Activated effector memory CD4-positive, alpha-beta T cell treated with Interleukin-2 at 50 U/mL for 16 hours (primary cell): ENCODE measurements around the gene JAG2.
A peak's percentile ranks its signal among the peaks of the same experiment; 100 is the strongest.

ENCODE experiments used
- DNase-seq: peaks from one replicate; pipeline ENCODE4 v3.0.0-alpha.2; 2020

JAG2 gene

GRCh38 chr14:105108516-105108864 is 60.1 kb downstream of the JAG2 start:
- DNase-seq, result no peak

- no peak for DNase-seq
Measured at GRCh38 chr14:105107781-105108515, 60.6 kb downstream of the JAG2 start.

- DNase-seq, result no peak
Measured at GRCh38 chr14:105107351-105107750, 61.2 kb downstream of the JAG2 start.

- no peak for DNase-seq
Measured at GRCh38 chr14:105105158-105105557, 63.4 kb downstream of the JAG2 start.

GRCh38 chr14:105102893-105103292 is 65.7 kb downstream of the JAG2 start:
- DNase-seq, result no peak

- no peak for DNase-seq
Measured at GRCh38 chr14:105102361-105102870, 66.2 kb downstream of the JAG2 start.

GRCh38 chr14:105100910-105101309 is 67.7 kb downstream of the JAG2 start:
- DNase-seq, result no peak

- DNase-seq, result no peak
Measured at GRCh38 chr14:105099778-105100177, 68.8 kb downstream of the JAG2 start.

- DNase-seq, result no peak
Measured at GRCh38 chr14:105098316-105098715, 70.3 kb downstream of the JAG2 start.

GRCh38 chr14:105097794-105098127 is 70.8 kb downstream of the JAG2 start:
- DNase-seq, result no peak

- no peak for DNase-seq
Measured at GRCh38 chr14:105096206-105096875, 72.2 kb downstream of the JAG2 start.

GRCh38 chr14:105095236-105095805 is 73.3 kb downstream of the JAG2 start:
- DNase-seq, result no peak

- DNase-seq, result no peak
Measured at GRCh38 chr14:105094193-105094907, 74.2 kb downstream of the JAG2 start.

GRCh38 chr14:105093431-105094192 is 75.0 kb downstream of the JAG2 start:
- peak; percentile 49 for DNase-seq

- peak; percentile 61 for DNase-seq
Measured at GRCh38 chr14:105093038-105093430, 75.5 kb downstream of the JAG2 start.

GRCh38 chr14:105092171-105093037 is 76.2 kb downstream of the JAG2 start:
- DNase-seq, result no peak

- no peak for DNase-seq
Measured at GRCh38 chr14:105091517-105092170, 76.9 kb downstream of the JAG2 start.

GRCh38 chr14:105091054-105091516 is 77.5 kb downstream of the JAG2 start:
- no peak for DNase-seq
